Measurements from ENCODE around the gene EFEMP2.

EFEMP2 gene

GRCh38 chr11:65872586-65873317, at the start of gene EFEMP2:
Gene EFEMP2 (minus strand): TSS chr11:65872800. CDS start chr11:65872354, 446 bp downstream.
- no peak for DNase-seq

- DNase-seq: no peak
Observed at GRCh38 chr11:65921876-65922275, 49.3 kb upstream of the EFEMP2 start.

GRCh38 chr11:65921033-65921555, 48.5 kb upstream of the EFEMP2 start:
- DNase-seq: no peak

- DNase-seq: no peak
Observed at GRCh38 chr11:65920372-65920802, 47.8 kb upstream of the EFEMP2 start.

GRCh38 chr11:65919573-65920371, 47.2 kb upstream of the EFEMP2 start:
- DNase-seq: no peak

GRCh38 chr11:65919141-65919572, 46.6 kb upstream of the EFEMP2 start, which contains the start of gene DRAP1:
Gene DRAP1 (plus strand): TSS chr11:65919426. CDS start chr11:65919502, 76 bp downstream.
- peak; percentile 67 for DNase-seq

GRCh38 chr11:65918211-65919140, 45.9 kb upstream of the EFEMP2 start, which contains the start of gene C11orf68:
Gene C11orf68 (minus strand): TSS chr11:65919062. CDS start chr11:65919031, 31 bp downstream.
- no peak for DNase-seq

GRCh38 chr11:65917434-65918210, 45.0 kb upstream of the EFEMP2 start:
- no peak for DNase-seq

- no peak for DNase-seq
Observed at GRCh38 chr11:65917077-65917433, 44.5 kb upstream of the EFEMP2 start.

GRCh38 chr11:65916391-65916790, 43.8 kb upstream of the EFEMP2 start:
- DNase-seq: no peak

GRCh38 chr11:65915821-65916251, 43.2 kb upstream of the EFEMP2 start:
- no peak for DNase-seq

- DNase-seq: no peak
Observed at GRCh38 chr11:65915101-65915820, 42.7 kb upstream of the EFEMP2 start.

GRCh38 chr11:65912845-65913244, 40.2 kb upstream of the EFEMP2 start:
- no peak for DNase-seq

- DNase-seq: no peak
Observed at GRCh38 chr11:65911682-65912568, 39.3 kb upstream of the EFEMP2 start.

- no peak for DNase-seq
Observed at GRCh38 chr11:65907878-65908277, 35.3 kb upstream of the EFEMP2 start.

GRCh38 chr11:65906602-65907001, 34.0 kb upstream of the EFEMP2 start:
- DNase-seq: no peak

GRCh38 chr11:65903715-65904114, 31.1 kb upstream of the EFEMP2 start:
- DNase-seq: no peak

GRCh38 chr11:65903068-65903481, 30.5 kb upstream of the EFEMP2 start:
- DNase-seq: no peak

- no peak for DNase-seq
Observed at GRCh38 chr11:65900899-65901180, 28.2 kb upstream of the EFEMP2 start.

Measured in NCI-H2081 treated with DMSO at 0.1 percent for 48 hours (cell line).